Calu3 (cell line): ENCODE data around the gene GNG12. TPM values are rescaled to one million over a fixed set of nuclear protein-coding genes. Genes with fewer than 3 reads are reported as not detected.

Source experiments
- BruUV-seq: library from RNA; stranded (reverse); fragments of 400-500 nt; replicated peaks from 2 replicates; lab custom pipeline; 2021; lab: Mats Ljungman, UMichigan
- CTCF ChIA-PET: fragments of 300-600 bp; sonication (Branson Sonifier 250); formaldehyde crosslinking; loops from one replicate; lab custom pipeline; 2022; ENCODE audit warnings: antibody characterized with exemption; lab: Charles Lee
- DNase-seq: peaks from one replicate; pipeline ENCODE4 v3.0.0; 2022
- H3K27ac Mint-ChIP-seq: one replicate; pipeline ENCODE4 v1.8.0; 2022; ENCODE audit warnings: mixed read lengths; ENCODE audit not compliant: unreplicated experiment
- H3K27me3 Mint-ChIP-seq: one replicate; pipeline ENCODE4 v1.8.0; 2022; ENCODE audit warnings: mixed read lengths; ENCODE audit not compliant: unreplicated experiment
- H3K36me3 Mint-ChIP-seq: one replicate; pipeline ENCODE4 v1.8.0; 2022; ENCODE audit warnings: mild to moderate bottlenecking, moderate library complexity, mixed read lengths; ENCODE audit not compliant: insufficient read depth, unreplicated experiment
- H3K4me1 Mint-ChIP-seq: one replicate; pipeline ENCODE4 v1.8.0; 2022; ENCODE audit warnings: mild to moderate bottlenecking, low read depth, mixed read lengths; ENCODE audit not compliant: unreplicated experiment
- H3K4me3 Mint-ChIP-seq: one replicate; pipeline ENCODE4 v1.8.0; 2022; ENCODE audit warnings: mild to moderate bottlenecking, low read depth, moderate library complexity, mixed read lengths; ENCODE audit not compliant: unreplicated experiment
- H3K9me3 Mint-ChIP-seq: one replicate; pipeline ENCODE4 v1.8.0; 2022; ENCODE audit warnings: low read depth, mixed read lengths; ENCODE audit not compliant: unreplicated experiment
- intact Hi-C: fragments of 100-400 bp; cut with micrococcal nuclease; formaldehyde crosslinking; loops from one replicate; pipeline ENCODE4 v1.10.0; 2022; ENCODE audit not compliant: unreplicated experiment
- total RNA-seq: library from RNA; stranded (reverse); gene quantifications from 2 replicates; pipeline ENCODE4 v1.2.3, GENCODE V29; 2022
- TF ChIP-seq, protein P1 (sequence below): fragments of 200-600 bp; IDR thresholded peaks from one replicate; pipeline ENCODE4 v1.8.0; 2022; ENCODE audit warnings: antibody characterized with exemption; ENCODE audit not compliant: unreplicated experiment

GNG12 gene
- total RNA-seq, 1 experiment from 2014 or later, result 85.6 TPM

DNA sequence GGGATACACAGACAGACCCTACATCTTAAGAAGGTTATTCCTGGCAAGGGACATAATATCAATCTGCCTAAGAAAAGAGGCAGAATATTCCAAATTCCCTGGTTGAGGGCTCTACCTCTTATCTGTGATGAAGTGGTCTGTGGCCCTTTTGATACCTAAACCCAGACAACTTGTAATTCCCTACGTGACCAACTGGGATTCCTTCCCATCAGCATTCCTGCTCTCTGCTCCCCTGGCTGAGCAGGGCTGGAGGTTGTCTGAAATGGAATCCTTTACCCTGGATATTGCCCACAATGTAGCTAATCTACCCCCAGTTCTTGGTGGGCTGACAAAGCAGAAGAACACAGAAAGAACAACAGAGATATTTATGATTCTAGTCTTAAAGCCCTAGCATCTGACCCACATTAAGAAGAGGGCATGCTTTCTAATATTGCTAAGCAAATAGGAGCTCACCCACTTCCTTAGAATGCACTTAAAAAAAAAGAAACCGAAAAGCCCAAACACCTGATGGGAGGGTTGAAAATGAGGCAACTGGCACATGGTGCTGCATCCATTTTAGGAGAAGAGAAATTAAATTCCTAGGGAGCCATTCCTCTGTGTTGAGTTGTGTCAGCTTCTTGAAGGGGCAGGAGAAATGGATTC, 111.5 kb downstream of the GNG12 start:
- Mint-ChIP-seq H3K27me3 (no peaks in the 10 kb centered on the region), H3K27ac (no peak overlapping the region), H3K36me3 (no peaks in the 10 kb centered on the region), H3K4me3 (no peak overlapping the region), H3K9me3 (no peaks in the 10 kb centered on the region), H3K4me1 (peaks cover 30% of the 10 kb centered on the region)
- BruUV-seq, result no TSS peak
- no peak for DNase-seq
- TF ChIP-seq, protein P1, sequence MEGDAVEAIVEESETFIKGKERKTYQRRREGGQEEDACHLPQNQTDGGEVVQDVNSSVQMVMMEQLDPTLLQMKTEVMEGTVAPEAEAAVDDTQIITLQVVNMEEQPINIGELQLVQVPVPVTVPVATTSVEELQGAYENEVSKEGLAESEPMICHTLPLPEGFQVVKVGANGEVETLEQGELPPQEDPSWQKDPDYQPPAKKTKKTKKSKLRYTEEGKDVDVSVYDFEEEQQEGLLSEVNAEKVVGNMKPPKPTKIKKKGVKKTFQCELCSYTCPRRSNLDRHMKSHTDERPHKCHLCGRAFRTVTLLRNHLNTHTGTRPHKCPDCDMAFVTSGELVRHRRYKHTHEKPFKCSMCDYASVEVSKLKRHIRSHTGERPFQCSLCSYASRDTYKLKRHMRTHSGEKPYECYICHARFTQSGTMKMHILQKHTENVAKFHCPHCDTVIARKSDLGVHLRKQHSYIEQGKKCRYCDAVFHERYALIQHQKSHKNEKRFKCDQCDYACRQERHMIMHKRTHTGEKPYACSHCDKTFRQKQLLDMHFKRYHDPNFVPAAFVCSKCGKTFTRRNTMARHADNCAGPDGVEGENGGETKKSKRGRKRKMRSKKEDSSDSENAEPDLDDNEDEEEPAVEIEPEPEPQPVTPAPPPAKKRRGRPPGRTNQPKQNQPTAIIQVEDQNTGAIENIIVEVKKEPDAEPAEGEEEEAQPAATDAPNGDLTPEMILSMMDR, result no peak
- intact Hi-C loops, result no loop called here
- CTCF ChIA-PET, result no interaction called here

DNA sequence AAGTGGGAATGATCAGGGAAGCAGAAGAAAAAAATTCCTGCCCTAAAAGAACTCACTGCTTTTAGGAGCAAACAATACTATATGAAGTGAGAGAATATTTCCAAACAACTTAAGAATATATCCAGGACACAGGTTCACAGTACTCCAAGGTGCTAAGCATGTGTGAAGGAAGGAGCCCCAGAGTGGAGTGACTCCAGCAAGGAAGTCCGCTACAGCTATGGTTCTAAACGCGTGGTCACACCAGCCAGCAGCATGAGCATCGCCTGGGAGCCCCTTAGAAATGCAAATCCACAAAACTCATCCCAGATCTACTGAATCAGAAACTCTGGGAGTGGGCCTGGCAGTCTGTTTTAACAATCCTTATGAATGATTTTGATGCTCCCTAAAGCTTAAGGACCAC, 112.2 kb downstream of the GNG12 start:
- intact Hi-C loops, result no loop called here
- Mint-ChIP-seq H3K27ac (no peak overlapping the region), H3K4me3 (no peak overlapping the region), H3K27me3 (no peaks in the 10 kb centered on the region), H3K9me3 (no peaks in the 10 kb centered on the region), H3K36me3 (no peaks in the 10 kb centered on the region), H3K4me1 (peaks cover 36% of the 10 kb centered on the region)
- TF ChIP-seq, protein P1, result no peak
- DNase-seq, result no peak
- CTCF ChIA-PET, result no interaction called here
- BruUV-seq, result no TSS peak

DNA sequence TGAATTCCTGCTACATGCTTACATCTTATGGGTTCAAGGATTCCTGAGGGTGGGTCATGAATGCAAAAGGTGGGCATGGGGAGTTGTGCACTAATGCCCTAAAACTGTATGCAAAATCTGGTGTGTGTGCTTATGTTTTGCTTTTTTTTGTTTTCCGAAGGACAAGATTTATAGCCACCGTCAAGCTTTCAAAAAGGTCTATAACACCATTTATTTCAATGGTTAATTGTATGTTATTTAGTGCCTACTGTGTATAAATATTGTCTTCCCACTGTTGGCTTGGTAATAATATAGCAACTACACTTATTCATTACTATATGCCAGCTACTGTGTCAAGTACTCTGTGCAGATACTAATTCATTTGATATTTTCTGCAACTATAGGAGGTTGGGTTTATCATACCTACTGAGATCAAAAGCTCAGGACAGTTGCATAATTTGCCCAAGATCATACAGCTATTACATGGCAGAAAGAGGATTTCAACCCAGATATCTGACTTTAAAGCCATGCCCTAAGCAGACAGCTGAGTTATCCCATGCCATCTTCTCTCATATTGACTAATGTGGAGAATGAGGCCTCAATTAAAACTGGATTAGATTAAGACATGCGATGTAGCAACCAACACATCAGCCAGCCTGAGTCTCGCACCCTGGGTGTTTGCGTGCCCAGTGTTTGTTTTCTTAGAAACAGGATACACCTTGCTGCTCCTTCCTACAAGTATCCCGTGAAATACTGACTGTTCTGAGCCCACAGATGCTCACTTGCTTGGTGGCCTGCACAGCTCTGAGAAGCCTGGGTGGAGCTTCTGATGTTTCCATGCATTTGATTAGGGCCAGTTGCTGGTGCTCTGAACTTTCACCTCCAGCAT, 113.7 kb downstream of the GNG12 start:
- intact Hi-C loops, result no loop called here
- TF ChIP-seq, protein P1, result no peak
- Mint-ChIP-seq H3K27me3 (no peaks in the 10 kb centered on the region), H3K9me3 (no peaks in the 10 kb centered on the region), H3K4me1 (peaks cover 36% of the 10 kb centered on the region), H3K4me3 (no peak overlapping the region), H3K36me3 (peaks cover 5% of the 10 kb centered on the region), H3K27ac (no peak overlapping the region)
- no TSS peak for BruUV-seq
- no peak for DNase-seq
- CTCF ChIA-PET, result no interaction called here

DNA sequence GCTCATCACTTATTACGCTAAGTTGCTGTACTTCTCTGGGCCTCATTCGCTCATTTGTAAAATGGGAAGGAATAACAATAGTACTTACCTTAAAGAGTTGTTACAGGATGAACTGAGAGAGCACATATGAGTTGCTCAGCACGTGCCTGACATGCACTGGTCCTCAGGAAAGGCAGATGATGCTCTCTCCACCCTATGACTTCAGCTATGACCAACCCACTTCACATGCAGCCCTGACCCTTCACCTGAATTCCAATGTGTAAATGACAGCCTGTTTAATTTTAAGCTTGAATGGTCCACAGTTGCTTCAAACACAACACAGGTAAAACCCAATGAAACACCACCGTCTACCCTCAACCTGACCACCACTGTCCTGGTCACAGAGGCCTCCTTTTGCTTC, 115.4 kb downstream of the GNG12 start:
- Mint-ChIP-seq H3K36me3 (peaks cover 5% of the 10 kb centered on the region), H3K4me1 (peaks cover 53% of the 10 kb centered on the region)
- intact Hi-C loops, result no loop called here

More for the DNA sequence above, 115.4 kb downstream of the GNG12 start:
- no peak overlapping the region for H3K4me3 Mint-ChIP-seq
- no peaks in the 10 kb centered on the region for H3K27me3 Mint-ChIP-seq
- no peak overlapping the region for H3K27ac Mint-ChIP-seq
- TF ChIP-seq, protein P1, result no peak
- no peaks in the 10 kb centered on the region for H3K9me3 Mint-ChIP-seq
- BruUV-seq, result no TSS peak
- CTCF ChIA-PET, result interaction anchor here (0.6 kb wide), 1 partner anchor 48 kb away, joined by 3 read pairs; no protein-coding TSS in a partner anchor
- DNase-seq, result no peak
